Measurements from ENCODE around the gene ZNF77.
"Not testable (repeated sequence)": the region's sequence is repeated elsewhere in the genome, so short reads cannot be mapped to it uniquely, and the experiment has no call there.

ZNF77 gene

DNA sequence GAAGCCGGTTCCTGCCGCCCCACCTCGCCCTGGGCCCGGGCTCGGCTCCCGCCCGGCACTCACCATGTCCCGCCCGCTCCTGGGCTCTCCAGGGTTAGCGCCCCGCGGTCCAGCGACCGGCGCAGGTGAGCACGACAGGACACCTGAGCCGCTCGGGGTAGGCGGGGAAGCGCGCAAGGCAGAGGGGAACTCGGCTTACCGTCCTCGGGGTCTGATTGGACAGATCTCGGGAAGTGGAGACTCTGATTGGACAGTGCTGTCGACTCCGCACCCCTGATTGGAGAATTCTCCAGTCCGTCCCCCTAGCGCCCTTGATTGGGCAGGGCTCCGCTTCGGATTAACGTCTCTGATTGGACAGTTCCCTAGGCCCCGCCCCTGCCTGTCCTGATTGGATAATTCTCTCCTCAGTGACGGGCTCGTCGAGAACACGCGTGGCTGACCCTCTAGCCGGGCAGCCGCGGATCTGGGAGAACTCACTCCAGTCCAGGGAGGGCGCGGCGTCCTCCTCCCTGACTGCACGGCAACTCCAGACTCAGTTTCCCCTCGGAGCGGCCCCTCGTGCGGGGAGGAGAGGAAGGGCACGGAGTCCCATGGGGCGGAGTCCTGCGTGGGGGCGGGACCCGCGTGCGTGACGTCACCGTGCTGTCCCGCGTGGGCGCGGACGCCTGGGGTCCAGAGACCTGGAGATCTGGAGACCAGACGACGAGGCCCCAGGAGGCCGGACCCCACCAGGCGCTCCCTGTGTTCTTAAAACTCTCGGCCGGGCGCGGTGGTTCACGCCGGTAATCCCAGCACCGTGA is at the start of gene ZNF77:
Gene ZNF77, minus strand, starts transcription at position 197 of the 800 bp plus-strand sequence. Its CDS starts 131 bp downstream, at position 66.
- peak; percentile 98 to 99 for DNase-seq (ENCODE audit: low read depth in 2 of 2, low spot score in 1 of 2)

DNA sequence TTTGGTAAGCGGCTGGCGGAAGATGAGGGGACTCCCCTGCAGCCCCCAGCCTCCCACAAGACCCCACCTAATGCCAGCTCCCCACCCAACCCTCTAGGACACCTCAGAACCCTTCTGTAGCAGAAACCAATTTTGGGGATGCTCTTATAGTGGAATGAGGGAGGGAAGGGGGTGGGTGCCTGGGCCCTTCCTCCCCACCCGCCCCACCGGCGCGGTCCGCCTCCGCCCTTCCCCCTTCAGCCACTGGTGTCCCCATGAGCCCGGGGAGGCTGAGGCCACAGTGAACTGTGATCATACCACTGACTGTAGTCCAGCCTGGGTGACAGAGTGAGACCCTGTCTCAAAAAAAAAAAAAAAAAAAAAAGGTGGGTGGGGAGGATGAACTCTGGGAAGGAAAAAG is 48.8 kb upstream of the ZNF77 start:
- DNase-seq (ENCODE audit: low read depth in 2 of 2, low spot score in 1 of 2): no peak

DNA sequence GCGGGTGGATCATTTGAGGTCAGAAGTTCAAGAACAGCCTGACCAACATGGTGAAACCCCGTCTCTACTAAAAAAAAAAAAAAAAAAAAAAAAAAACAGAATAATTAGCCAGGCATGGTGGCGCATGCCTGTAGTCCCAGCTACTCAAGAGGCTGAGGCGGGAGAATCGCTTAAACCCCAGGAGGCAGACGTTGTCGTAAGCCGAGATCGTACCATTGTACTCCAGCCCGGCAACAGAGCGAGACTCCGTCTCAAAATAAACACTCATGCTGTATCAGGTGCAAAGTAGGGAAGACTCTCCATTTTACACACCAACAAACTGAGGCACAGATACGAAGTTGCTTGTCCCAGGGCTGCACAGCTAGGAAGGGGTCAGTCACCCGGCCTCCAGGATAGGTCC is 48.2 kb upstream of the ZNF77 start:
- no peak for DNase-seq (ENCODE audit: low read depth in 2 of 2, low spot score in 1 of 2)

DNA sequence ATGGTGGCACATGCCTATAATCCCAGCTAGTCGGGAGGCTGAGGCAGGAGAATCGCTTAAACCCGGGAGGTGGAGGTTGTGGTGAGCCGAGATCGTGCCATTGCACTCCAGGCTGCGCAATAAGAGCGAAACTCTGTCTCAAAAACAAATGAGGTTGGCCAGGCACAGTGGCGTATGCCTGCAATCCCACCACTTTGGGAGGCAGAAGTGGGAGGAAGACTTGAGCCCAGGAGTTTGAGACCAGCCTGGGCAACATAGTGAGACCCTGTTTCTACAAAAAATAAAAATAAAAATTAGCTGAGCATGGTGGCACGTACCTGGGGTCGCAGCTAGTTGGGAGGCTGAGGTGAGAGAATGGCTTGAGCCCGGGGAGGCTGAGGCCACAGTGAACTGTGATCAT is 47.6 kb upstream of the ZNF77 start:
- not testable (repeated sequence) for DNase-seq (ENCODE audit: low read depth in 2 of 2, low spot score in 1 of 2)

DNA sequence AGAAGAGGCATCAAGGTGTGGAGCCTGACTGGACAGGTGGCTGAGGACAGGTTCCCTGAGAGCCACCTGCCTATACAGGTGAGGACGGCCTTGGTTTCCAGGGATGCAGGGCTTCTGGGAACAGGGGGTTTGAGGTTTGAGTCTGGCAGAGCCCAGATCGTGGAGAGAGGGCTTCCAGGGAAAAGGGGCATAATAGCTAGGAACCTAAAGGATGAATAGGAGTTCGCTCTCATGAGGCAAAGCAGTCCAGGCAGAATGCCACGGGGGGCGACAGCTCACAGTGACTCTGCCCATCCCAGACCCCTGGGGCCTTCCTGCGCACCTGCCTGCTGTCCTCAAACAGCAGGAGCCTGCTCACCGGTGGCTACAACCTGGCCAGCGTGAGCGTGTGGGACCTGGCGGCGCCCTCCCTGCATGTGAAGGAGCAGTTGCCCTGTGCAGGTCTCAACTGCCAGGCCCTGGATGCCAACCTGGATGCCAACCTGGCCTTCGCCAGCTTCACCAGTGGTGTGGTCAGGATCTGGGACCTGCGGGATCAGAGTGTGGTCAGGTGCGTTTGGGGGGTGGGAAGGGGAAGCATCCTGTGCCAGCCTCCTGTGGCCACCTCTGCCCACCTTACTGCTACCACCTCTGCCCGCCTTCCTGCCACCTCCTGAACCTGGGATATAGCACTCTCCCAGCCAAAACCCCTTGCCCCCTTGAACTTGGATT is 44.6 kb upstream of the ZNF77 start:
- no peak for DNase-seq (ENCODE audit: low read depth in 2 of 2, low spot score in 1 of 2)

DNA sequence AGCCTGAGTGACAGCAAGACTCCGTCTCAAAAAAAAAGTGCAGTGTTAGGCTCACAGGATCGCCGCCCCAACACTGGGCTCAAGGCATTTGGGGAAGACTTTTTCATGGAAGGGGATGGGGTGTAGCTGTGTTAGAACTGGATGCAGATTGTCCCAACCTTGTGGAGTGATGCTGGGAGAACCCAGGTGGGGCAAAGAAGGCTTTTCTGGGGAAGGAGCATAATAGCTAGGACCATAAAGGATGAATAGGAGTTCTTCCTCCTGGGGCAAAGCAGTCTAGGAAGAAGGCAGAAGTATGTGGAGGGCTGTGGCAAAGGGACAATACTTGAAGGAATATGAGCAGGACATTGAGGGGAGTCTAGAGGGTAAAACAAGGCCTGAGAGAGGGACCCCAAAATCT is 43.8 kb upstream of the ZNF77 start:
- DNase-seq (ENCODE audit: low read depth in 2 of 2, low spot score in 1 of 2): no peak

DNA sequence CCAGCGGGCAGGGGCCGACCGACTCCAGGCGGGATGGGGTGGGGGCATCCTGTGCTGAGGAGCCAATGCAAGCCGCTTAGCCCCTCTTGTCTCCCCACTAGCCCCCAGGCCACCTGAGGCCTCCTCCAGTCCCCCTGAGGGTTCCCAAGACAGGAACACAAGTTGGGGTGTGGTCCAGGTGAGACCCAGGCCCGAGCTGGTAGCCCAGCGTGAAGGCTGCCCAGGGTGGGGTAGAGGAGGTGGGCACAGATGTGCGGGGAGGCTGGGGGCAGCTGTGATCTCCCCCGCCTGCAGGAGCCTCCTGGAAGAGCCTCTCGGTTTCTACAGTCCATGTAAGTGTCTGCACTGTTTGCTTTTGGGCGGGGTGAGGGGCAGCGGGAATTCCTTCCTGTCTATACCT is 43.0 kb upstream of the ZNF77 start:
- no peak for DNase-seq (ENCODE audit: low read depth in 2 of 2, low spot score in 1 of 2)

DNA sequence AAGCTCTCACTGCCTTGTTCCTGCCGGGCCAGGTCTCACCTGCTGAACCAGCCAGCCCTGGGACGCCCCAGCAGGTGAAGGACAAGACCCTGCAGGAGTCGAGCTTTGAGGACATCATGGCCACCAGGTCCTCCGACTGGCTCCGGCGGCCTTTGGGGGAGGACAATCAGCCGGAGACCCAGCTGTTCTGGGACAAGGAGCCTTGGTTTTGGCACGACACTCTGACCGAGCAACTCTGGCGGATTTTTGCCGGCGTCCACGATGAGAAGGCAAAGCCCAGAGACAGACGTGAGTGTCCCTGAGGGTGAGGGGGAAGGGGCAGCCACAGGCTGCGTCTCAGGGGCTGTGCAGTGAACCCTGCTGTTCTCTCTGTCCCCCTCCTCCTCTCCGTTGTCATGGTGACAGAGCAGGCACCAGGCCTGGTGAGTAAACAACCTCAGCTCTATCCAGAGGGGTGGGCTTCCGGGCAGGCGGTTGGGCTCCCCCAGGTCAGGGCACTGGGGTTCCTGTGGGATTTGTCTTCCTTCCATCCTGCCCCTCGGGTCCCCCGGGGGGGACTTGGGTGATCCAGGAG is 42.3 kb upstream of the ZNF77 start:
- no peak for DNase-seq (ENCODE audit: low read depth in 2 of 2, low spot score in 1 of 2)

DNA sequence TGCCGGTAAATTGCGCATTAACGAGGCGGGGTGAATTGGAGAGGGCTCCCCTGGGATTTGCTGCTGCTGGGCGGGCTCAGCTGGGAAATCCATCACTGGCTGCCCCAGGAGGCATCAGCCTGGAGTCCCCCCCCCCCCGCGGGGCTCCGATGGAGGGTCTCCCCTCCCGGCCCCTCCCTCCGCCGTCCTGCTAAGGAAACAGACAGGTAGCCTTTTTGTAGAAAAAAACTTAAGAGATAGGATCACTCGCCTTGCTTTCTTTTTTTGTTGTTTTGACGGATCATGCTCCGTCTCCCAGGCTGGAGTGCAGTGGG is 39.4 kb upstream of the ZNF77 start:
- DNase-seq (ENCODE audit: low read depth in 2 of 2, low spot score in 1 of 2): no peak

DNA sequence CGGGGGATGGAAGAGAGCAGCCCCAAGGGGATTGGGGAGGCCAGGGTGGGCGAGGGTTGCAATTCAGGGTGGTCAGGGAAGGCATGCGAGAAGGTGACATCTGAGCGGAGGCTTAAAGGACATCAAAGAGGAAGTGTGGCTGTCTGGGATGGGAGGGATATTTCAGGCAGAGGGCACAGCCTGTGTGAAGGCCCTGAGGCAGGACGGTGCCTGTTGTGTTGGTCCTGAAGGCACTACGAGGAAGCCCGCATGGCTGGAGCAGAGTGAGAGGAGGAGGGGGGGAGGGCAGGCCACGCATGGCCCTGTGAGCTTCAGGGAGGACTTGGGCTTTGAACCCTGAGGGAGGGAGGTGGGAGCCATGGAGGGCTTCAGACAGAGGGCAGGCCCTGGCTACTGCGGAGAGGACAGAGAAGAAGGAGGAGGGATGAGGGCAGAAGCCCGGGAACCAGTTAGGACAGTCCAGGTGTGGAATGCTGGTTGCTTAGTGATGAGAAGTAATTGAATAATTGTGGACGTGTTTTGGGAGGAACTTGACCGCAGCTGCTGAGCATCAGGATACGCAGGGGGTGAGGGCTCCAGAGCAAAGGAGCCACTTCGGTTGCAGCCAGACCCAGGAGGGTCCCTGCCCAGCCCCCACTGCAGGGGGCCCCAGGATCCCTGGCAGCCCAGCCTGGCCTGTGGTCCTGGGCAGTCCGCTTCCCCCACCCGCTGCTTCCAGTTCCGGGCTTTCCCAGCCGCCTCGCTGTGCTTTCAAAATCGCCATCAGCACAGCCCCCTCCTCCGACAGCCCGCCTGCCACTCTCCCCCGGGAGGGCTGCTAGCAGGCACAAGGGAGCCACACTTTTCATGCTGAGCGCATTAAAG is 38.8 kb upstream of the ZNF77 start:
- no peak for DNase-seq (ENCODE audit: low read depth in 2 of 2, low spot score in 1 of 2)

DNA sequence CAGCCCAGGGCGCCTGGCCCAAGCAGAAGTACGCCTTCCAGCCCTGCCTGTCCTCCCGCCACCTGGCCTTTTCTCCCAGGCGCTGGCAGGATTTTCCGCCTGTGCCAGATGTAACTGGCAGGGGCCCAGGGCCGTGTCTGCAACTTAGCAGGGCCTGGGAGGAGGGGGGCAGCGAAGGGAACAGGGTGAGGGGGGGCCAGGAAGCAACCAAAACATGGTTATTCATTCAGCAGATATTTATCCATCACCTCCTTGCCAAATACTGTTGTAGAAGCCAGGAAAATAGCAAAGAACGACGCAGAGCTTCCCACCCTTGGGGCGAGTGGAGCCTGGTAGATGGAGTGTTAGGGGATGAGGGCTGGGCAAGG is 38.2 kb upstream of the ZNF77 start:
- no peak for DNase-seq (ENCODE audit: low read depth in 2 of 2, low spot score in 1 of 2)

DNA sequence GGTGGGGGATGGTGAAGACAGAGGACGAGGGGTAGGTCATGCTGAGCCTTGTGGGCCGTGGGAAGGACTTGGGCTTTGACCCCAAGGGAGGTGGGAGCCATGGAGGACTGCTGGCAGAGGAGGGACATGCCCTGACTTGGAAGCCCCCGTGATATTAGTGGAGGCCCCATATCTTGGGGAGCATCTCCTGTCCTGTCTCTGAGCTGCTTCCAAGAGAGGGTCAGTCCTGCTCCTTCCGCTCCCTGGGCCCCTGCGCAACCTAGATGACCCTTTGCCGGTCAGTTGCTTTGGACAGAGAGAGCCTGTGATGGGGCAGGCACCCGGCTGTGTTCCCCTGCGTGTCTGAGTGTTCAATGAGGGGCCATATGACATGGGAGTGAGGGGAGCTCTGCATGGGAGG is 37.8 kb upstream of the ZNF77 start:
- no peak for DNase-seq (ENCODE audit: low read depth in 2 of 2, low spot score in 1 of 2)

DNA sequence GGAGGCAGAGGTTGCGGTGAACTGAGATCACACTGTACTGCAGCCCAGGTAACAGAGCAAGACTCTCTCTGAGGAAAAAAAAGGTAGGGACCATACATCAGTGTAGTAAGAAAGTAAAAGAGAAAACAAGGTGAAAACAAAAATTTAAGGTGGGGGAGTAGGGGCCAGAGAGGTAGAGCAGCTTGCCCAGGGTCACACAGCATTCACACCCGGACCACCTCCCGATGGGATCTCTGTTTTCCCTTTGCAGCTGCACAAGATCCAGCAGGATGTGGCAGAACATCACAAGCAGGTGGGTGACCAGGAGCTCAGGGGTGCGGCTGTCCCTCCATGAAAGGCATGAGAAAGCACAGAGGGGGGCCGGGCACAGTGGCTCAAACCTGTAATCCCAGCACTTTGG is 37.1 kb upstream of the ZNF77 start:
- DNase-seq (ENCODE audit: low read depth in 2 of 2, low spot score in 1 of 2): no peak

DNA sequence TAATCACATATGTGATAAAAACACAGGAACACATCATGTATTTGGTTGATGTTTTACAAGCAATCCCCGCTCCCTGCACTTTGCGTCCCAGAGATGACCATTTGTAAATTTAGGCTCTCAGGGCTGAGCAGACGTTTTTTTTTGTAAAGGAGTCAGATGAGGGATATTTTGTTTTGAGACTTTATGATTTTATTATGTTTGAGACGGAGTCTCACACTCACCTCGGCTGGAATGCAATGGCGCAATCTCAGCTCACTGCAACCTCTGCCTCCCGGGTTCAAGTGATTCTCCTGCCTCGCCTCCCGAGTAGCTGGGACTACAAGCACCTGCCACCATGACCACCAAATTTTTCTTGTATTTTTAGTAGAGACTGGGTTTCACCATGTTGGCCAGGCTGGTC is 34.0 kb upstream of the ZNF77 start:
- DNase-seq (ENCODE audit: low read depth in 2 of 2, low spot score in 1 of 2): no peak

DNA sequence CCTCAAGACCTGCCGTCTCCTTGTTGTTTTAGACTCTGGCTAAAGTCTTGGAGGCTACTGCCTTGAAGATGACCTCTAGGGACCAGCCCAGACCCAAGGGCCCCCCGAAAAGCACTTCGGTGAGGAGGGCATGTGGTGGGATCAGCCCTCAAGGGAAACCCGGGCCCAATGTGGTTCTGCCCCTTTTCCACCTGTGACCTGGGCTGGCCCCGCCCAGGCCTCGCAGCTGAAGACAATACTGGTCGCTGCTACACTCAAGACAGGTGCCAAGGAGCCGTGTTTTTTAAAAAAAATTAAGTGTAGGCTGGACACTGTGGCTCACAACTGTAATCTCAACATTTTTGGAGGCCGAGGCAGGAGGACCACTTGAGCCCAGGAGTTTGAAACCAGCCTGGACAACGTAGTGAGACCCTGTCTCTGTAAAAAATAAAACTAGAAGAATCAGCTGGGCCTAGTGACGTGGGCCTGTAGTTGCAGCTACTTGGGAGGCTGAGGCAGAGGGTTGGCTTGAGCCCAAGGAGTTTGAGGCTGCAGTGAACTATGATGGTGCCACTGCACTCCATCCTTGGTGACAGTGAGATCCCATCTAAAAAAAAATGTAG is 33.5 kb upstream of the ZNF77 start:
- no peak for DNase-seq (ENCODE audit: low read depth in 2 of 2, low spot score in 1 of 2)

DNA sequence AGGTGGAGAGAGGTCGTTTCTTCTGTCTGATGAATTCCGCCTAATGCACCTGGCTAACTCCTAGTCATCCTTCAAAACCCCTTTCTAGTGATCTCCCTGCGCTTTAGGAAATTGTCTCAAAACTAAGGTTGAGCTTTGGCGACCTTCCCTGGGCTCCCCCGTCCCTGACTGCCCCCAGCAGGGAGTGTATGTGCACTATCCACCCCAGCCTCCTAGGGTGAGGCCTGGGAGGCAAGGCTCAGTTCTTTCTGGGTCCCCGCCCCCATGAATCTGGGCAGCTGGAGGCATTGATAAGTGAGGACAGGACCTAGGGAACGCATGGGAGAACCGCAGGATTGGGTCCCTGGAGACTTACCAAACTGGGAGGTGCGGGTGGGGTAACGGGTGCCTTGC is 33.0 kb upstream of the ZNF77 start:
- DNase-seq (ENCODE audit: low read depth in 2 of 2, low spot score in 1 of 2): no peak

DNA sequence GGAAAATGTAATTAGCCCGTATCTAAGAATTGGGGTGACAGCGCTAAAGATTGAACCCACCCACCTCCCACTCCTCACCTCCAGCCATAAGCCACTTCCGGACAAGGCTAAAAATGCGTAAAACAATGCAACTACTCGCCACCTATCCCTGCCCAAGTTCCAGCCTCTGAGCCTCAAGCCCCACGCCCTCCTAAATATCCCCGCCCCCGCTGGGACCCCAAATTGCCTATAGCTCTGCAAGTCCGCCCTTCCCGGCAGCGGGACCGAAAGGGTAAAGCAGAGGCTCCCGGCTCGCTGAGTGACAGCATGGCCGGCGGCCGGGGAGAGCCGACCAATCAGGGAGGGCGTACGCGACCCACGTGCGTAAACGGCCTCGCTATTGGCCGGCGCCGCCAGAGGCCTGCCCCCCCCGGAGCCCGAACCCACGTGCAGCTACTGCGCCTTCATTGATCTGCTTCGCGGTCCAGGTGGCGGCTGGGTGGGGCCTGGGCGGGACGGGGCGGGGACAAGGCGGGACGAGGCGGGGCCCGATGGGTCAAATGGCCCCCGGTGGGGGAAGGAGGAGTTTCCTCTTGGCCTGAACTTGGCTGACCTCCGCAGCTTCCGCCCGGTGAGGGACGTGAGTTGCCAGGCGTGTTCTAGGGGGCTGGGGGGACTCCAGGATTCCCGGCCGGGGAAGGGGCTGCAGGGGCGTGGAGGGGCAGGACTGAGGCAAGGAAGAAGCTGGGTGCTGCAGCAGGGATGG is 32.4 kb upstream of the ZNF77 start, which contains the start of gene TLE6:
Gene TLE6, plus strand, starts transcription at position 564 of the 745 bp plus-strand sequence. CDS start 670 bp downstream, outside the sequence.
- peak; percentile 79 to 86 for DNase-seq (ENCODE audit: low read depth in 2 of 2, low spot score in 1 of 2)

DNA sequence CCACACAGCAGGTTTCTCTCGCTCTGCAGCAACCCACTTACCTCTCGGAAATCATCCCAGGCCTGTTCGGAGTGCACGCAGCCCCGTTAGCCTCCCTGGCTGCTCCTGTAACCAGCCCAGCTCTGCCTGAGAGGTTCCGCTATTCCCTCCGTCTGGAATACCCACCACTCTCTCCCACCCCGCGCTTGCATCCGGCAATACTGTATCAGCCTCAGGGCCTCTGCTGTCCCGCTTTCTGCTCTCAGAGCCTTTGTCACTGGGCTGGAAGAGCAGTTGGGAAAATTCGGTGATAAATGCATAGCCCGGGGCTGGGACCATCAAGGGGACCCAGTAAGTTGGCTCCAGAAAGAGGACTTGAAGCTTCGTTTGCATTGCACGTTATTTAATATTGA is 31.8 kb upstream of the ZNF77 start:
- no peak for DNase-seq (ENCODE audit: low read depth in 2 of 2, low spot score in 1 of 2)

DNA sequence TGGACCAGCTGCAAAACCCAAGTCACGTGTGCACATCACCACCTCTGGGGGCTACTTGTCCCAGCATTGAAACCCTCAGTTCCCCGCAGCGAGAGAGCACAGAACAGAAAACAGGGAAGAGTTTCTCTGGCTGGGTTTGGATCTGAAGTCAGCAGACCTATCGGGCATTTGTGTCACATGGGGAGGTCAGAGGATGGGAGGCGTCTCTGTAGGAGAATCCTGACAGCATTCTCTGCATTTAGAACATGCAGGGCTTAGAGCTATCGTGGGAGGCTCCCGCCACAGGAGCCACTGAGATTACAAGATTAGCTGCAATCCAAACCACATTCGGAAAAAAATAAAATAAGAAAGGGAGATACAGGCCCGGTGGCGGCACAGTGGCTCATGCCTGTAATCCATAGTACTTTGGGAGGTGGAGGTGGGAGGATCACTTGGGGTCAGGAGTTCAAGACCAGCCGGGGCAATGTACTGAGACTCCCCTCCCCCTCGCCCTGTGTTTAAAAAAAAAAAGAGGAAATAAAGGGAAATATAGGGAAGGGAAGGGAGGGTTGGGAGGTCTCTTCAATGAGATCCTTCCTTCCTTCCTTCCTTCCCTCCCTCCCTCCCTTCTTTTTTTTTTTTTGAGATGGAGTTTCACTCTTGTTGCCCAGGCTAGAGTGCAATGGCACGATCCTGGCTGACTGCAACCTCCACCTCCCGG is 29.7 kb upstream of the ZNF77 start:
- no peak for DNase-seq (ENCODE audit: low read depth in 2 of 2, low spot score in 1 of 2)

DNA sequence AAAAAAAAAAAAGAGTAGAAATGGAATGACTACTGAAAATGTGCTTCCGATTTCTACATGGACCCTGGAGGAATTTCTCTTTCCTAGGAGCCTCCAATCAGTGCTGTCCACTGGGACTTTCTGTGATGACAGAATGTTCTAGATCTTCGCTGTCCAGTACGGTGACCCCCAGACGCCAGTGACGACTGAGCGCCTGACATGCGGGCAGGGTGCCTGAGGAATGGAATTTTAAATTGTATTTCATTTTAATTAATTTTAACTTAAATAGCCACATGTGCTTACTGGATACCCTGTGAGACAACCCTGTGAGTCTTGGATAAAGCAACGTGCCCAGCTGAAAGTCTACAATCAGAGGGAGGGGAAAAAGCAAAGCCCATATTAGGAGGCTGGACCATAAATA is 28.5 kb upstream of the ZNF77 start:
- DNase-seq (ENCODE audit: low read depth in 2 of 2, low spot score in 1 of 2): no peak
